HCT116 (cell line): ENCODE measurements around the gene HCLS1.

ENCODE experiments used
- EZH2 ChIP-seq: fragments of 200-600 bp; sonication (generic); IDR thresholded peaks from 2 replicates; pipeline ENCODE4 v1.6.1; 2017; ENCODE audit warnings: antibody characterized with exemption, mixed run types
- POLR2A ChIP-seq: IDR thresholded peaks from 2 replicates; pipeline ENCODE4 v1.7.0; 2011; ENCODE audit warnings: borderline replicate concordance; ENCODE audit not compliant: insufficient read depth, insufficient read length; ENCODE audit errors: extremely low read depth
- POLR2AphosphoS5 ChIP-seq: IDR thresholded peaks from 2 replicates; pipeline ENCODE4 v1.6.1; 2011; ENCODE audit warnings: mild to moderate bottlenecking, low read depth, low read length, moderate library complexity
- RAD21 ChIP-seq: IDR thresholded peaks from 2 replicates; pipeline ENCODE4 v1.6.1; 2012; ENCODE audit warnings: low read depth, mild to moderate bottlenecking
- ZFX ChIP-seq: fragments of 450-650 bp; IDR thresholded peaks from 2 replicates; pipeline ENCODE4 v1.6.1; 2017
- TF ChIP-seq, protein P1 (sequence below), 3 experiments: fragments of 200-600 bp in 1 of 3; sonication (generic) in 1 of 3; IDR thresholded peaks in 2 of 3; conservative IDR thresholded peaks in 1 of 3; 2 replicates each; pipeline ENCODE4 v1.5.1; 2012 to 2017; ENCODE audit warnings: low read depth in 2 of 3, low read length in 2 of 3, antibody characterized with exemption in 1 of 3, borderline replicate concordance in 1 of 3, control low read depth in 1 of 3, mild to moderate bottlenecking in 1 of 3, mixed read lengths in 1 of 3, mixed run types in 1 of 3, moderate library complexity in 1 of 3; ENCODE audit not compliant: insufficient read depth in 1 of 3

DNA sequence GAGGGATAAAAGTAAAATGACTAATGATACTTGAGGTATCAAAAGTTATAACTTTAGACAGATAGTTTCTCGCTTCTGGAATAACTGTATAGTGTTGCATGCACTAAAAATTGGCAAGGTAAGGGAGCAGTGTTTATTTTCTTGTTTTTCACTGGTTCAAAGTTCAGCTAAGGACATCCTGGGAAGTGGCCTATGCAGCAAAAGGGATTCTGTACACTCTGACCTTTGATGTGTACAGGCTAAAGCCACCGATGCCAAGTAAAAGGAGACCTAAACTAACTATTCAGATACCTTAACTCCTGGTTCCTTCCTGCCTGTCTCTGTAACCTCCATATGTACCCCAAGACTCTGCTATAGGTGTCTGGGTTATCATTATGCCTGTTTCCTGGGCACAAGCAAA, 65.9 kb downstream of the HCLS1 start:
- TF ChIP-seq POLR2A = no peak
- TF ChIP-seq RAD21 = no peak
- TF ChIP-seq ZFX = no peak
- TF ChIP-seq, protein P1, sequence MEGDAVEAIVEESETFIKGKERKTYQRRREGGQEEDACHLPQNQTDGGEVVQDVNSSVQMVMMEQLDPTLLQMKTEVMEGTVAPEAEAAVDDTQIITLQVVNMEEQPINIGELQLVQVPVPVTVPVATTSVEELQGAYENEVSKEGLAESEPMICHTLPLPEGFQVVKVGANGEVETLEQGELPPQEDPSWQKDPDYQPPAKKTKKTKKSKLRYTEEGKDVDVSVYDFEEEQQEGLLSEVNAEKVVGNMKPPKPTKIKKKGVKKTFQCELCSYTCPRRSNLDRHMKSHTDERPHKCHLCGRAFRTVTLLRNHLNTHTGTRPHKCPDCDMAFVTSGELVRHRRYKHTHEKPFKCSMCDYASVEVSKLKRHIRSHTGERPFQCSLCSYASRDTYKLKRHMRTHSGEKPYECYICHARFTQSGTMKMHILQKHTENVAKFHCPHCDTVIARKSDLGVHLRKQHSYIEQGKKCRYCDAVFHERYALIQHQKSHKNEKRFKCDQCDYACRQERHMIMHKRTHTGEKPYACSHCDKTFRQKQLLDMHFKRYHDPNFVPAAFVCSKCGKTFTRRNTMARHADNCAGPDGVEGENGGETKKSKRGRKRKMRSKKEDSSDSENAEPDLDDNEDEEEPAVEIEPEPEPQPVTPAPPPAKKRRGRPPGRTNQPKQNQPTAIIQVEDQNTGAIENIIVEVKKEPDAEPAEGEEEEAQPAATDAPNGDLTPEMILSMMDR (IDR thresholded peaks at IDR 0.05 in 2 of 3, conservative IDR thresholded peaks at IDR 0.05 in 1 of 3; ENCODE audit: borderline replicate concordance in 1 of 3, insufficient read depth in 1 of 3, low read depth in 2 of 3, low read length in 2 of 3) = no peak
- no peak for TF ChIP-seq POLR2AphosphoS5
- no peak for TF ChIP-seq EZH2
